ENCODE data around the gene NDUFB8. TPM values are rescaled to one million over a fixed set of nuclear protein-coding genes. Genes with fewer than 3 reads are reported as not detected.

NDUFB8 gene
- total RNA-seq, 2 experiments from 2014 or later, result 209 to 288 TPM

- TF ChIP-seq EZH2phosphoT487 (IDR thresholded peaks at IDR 0.05; ENCODE audit: borderline replicate concordance, low read depth, low read length), result no peak
- peak; percentile 50 for TF ChIP-seq CTCF (conservative IDR thresholded peaks at IDR 0.05; ENCODE audit: low read length)
These were observed 12.8 kb downstream of the NDUFB8 start for GRCh38 chr10:100516847-100517246.

DNA sequence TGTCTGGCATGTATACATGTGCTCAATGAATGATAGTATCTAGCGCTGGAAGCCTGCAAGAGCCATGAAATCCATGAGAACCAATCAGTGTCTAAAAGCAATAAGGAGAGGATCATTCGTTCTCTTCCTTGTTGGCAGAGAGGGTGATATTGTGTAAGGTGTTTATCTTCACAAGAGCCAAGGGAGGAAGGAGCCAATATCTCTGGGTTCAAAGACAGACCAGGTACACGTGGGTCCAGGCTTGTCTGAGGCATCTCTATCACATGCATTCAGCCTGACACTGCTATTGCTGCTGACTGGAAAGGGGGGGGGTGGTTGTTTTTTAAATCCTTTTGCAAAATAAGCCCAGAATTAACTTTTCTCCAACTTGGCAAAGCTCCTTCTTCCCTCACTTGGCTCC lies 14.1 kb downstream of the NDUFB8 start:
- intact Hi-C loops (cut with micrococcal nuclease; ENCODE audit: unreplicated experiment), result loop anchor here (10.0 kb wide), 1 partner anchor 671 kb away; no protein-coding TSS in a partner anchor
- CTCF ChIA-PET (ENCODE audit: unreplicated experiment), result no interaction called here

More at GRCh38 chr10:100516847-100517246, 12.8 kb downstream of the NDUFB8 start:
- Histone ChIP-seq H3K4me3 (ENCODE audit: low read depth, low read length, poor library complexity, severe bottlenecking) (no peak overlapping the region), H2AFZ (ENCODE audit: low read length) (no peak overlapping the region), H3K79me2 (ENCODE audit: insufficient read depth, low read depth, low read length) (no peaks in the 10 kb centered on the region), H3K36me3 (ENCODE audit: insufficient read depth, low read length) (peaks cover 3% of the 10 kb centered on the region; the same call in 1 of the 2 replicates), H3K9me2 (ENCODE audit: insufficient read depth, low read length) (no peaks in the 10 kb centered on the region), H3K4me1 (ENCODE audit: insufficient read depth, low read length, poor library complexity, severe bottlenecking) (no peaks in the 10 kb centered on the region), H3K4me2 (ENCODE audit: low read length) (no peak overlapping the region), H3K9me3 (ENCODE audit: low read length) (no peaks in the 10 kb centered on the region), H3K27ac (ENCODE audit: low read depth, low read length, poor library complexity, severe bottlenecking) (no peak overlapping the region), H4K20me1 (ENCODE audit: insufficient read depth, low read length) (no peaks in the 10 kb centered on the region)
- BruUV-seq (replicated peaks), result no TSS peak
- no peak for DNase-seq (ENCODE audit: low spot score)
- CTCF ChIA-PET (ENCODE audit: unreplicated experiment), result no interaction called here
- intact Hi-C loops (cut with micrococcal nuclease; ENCODE audit: unreplicated experiment), result loop anchor here (10.0 kb wide), 1 partner anchor 672 kb away; no protein-coding TSS in a partner anchor
- POLR2A ChIA-PET, result interaction anchor here (0.7 kb wide), 1 partner anchor 51 kb away, joined by 3 read pairs; no protein-coding TSS in a partner anchor

More for the DNA sequence above, 14.1 kb downstream of the NDUFB8 start:
- no TSS peak for BruUV-seq (replicated peaks)
- H3K36me3 ChIP-seq (ENCODE audit: insufficient read depth, low read length), result 0 out of 2 replicates have a peak, but pooled peaks cover 3% of the 10 kb centered on the region
- H3K9me2 ChIP-seq (ENCODE audit: insufficient read depth, low read length), result no peaks in the 10 kb centered on the region
- no peak overlapping the region for H3K4me3 ChIP-seq (ENCODE audit: low read depth, low read length, poor library complexity, severe bottlenecking)
- H3K79me2 ChIP-seq (ENCODE audit: insufficient read depth, low read depth, low read length), result no peaks in the 10 kb centered on the region
- no peak for DNase-seq (ENCODE audit: low spot score)
- TF ChIP-seq CTCF (conservative IDR thresholded peaks at IDR 0.05; ENCODE audit: low read length) (no peak), EZH2phosphoT487 (IDR thresholded peaks at IDR 0.05; ENCODE audit: borderline replicate concordance, low read depth, low read length) (no peak)
- peaks cover 7% of the 10 kb centered on the region for H3K4me1 ChIP-seq (ENCODE audit: insufficient read depth, low read length, poor library complexity, severe bottlenecking)
- H3K4me2 ChIP-seq (ENCODE audit: low read length), result no peak overlapping the region
- H4K20me1 ChIP-seq (ENCODE audit: insufficient read depth, low read length), result no peaks in the 10 kb centered on the region
- H3K9me3 ChIP-seq (ENCODE audit: low read length), result no peaks in the 10 kb centered on the region
- POLR2A ChIA-PET, result no interaction called here
- H2AFZ ChIP-seq (ENCODE audit: low read length), result no peak overlapping the region
- H3K27ac ChIP-seq (ENCODE audit: low read depth, low read length, poor library complexity, severe bottlenecking), result no peak overlapping the region

Data from OCI-LY7 (cell line).